OCI-LY3 (cell line): ENCODE data around the gene HDDC3.

ENCODE experiments used
- CTCF ChIP-seq: fragments of 200-600, 300-600 bp; sonication (generic); IDR thresholded peaks from 2 replicates; pipeline ENCODE4 v1.5.1; 2014; ENCODE audit warnings: antibody characterized with exemption, low read length, low read depth
- EZH2phosphoT487 ChIP-seq: fragments of 200-600 bp; shearing (Covaris generic); IDR thresholded peaks from 2 replicates; pipeline ENCODE4 v1.6.1; 2018; ENCODE audit warnings: antibody characterized with exemption, mixed run types, low read depth

- TF ChIP-seq CTCF (no peak), EZH2phosphoT487 (no peak)
These were observed 36.1 kb upstream of the HDDC3 start for GRCh38 chr15:90968434-90968833.
